Skeletal muscle tissue (tissue), 4 donors: ENCODE measurements around the gene SDK1. TPM values are rescaled to one million over a fixed set of nuclear protein-coding genes. Genes with fewer than 3 reads are reported as not detected.

Experiments
- H3K27ac ChIP-seq: one replicate; pipeline ENCODE4 v1.7.0; 2013; ENCODE audit warnings: mild to moderate bottlenecking, low read depth, low read length, inconsistent platforms
- H3K27me3 ChIP-seq, 3 donors: one replicate each; pipeline ENCODE4 v1.7.0; 2013; ENCODE audit warnings: low read length in 3 of 3; ENCODE audit not compliant: control insufficient read depth in 3 of 3, insufficient read depth in 3 of 3
- H3K36me3 ChIP-seq, 3 donors: one replicate each; pipeline ENCODE4 v1.7.0; 2013; ENCODE audit warnings: low read length in 3 of 3; ENCODE audit not compliant: control insufficient read depth in 3 of 3, insufficient read depth in 3 of 3
- H3K4me1 ChIP-seq, 3 donors: one replicate each; pipeline ENCODE4 v1.7.0; 2013; ENCODE audit warnings: low read length in 3 of 3, mild to moderate bottlenecking in 3 of 3; ENCODE audit not compliant: control insufficient read depth in 3 of 3, insufficient read depth in 3 of 3
- H3K4me3 ChIP-seq, 3 donors: one replicate each; pipeline ENCODE4 v1.7.0; 2013; ENCODE audit warnings: low read length in 3 of 3
- H3K9ac ChIP-seq, 3 donors: one replicate each; pipeline ENCODE4 v1.7.0; 2013; ENCODE audit warnings: low read length in 3 of 3, mild to moderate bottlenecking in 3 of 3, moderate library complexity in 2 of 3, low read depth in 1 of 3
- H3K9me3 ChIP-seq, 3 donors: one replicate each; pipeline ENCODE4 v1.7.0; 2013; ENCODE audit warnings: low read length in 3 of 3; ENCODE audit not compliant: control insufficient read depth in 3 of 3
- total RNA-seq: library from RNA; depleted of rRNA; stranded (reverse); fragments of >200 nt; gene quantifications from one replicate; pipeline ENCODE4 v1.2.3, GENCODE V29; 2014
- donor health status: Osteomylitis.

The SDK1 gene
- total RNA-seq, 1 donor from 2014 or later: 3.7 TPM

DNA sequence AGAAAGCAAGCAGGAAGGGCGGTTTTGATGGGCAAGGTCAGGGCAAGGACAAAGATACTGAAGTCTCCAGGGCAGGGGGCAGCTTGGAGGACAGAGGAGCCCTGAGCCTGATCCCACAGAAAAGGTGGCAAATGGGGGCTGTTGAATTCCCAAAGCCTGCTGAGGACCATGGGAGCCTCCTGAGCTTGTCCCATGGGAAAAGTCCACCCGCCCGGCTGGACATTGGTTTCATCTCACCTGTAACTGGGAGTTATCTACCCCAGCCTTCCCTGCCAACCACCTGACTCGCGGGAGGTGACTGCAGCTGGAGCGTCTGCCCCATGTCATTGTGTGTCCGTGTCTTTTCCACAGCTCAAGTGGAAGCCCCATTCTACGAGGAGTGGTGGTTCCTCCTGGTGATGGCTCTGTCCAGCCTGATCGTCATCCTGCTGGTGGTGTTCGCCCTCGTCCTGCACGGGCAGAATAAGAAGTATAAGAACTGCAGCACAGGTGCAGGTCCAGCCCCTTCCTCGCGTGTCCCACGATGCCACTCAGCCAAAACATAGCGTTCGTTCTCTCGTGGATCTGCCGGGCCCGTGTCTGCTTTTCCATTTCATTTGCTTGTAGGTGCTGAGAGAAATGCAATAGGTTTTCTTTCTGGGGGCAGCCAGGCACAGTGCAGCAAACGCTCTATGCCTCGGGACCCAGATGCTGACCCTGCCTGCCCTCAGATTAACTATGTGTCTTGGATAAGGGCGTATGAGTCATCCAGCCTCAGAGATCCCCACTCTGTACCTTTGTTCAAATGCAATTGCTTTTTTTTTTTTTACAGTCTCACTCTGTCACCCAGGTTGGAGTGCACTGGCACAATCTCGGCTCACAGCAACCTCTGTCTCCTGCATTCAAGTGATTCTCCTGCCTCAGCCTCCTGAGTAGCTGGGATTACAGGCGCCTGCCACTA, 936.5 kb downstream of the SDK1 start:
- Histone ChIP-seq H3K9me3 (no peaks in the 10 kb centered on the region), H3K27me3 (no peaks in the 10 kb centered on the region), H3K36me3 (no peaks in the 10 kb centered on the region), H3K27ac (no peak overlapping the region), H3K4me1 (no peaks in the 10 kb centered on the region), H3K4me3 (no peak overlapping the region), H3K9ac (no peak overlapping the region)

DNA sequence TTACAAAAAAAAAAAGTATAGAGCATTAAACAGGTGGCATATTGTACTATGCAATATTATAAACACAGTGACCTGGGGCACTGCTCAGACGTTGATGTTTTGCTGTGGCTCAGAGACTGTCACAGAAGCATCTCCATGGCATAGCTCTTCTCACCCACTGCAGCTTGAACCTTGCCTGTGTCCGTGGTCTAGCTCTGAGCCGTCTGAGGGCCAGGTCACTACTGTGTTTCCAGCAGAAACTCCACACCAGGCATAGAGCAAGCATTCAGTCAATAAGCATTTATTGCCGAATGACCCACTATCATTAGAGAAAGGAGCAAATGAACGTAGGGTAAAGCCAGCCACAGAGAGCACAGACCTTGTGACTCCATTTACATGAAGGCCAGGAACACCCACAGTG, 937.8 kb downstream of the SDK1 start:
- H3K27me3 ChIP-seq: no peaks in the 10 kb centered on the region
- H3K9ac ChIP-seq: no peak overlapping the region
- no peaks in the 10 kb centered on the region for H3K36me3 ChIP-seq
- peaks cover 0 to under 1% (median 0%) of the 10 kb centered on the region in 3 donors for H3K9me3 ChIP-seq
- no peaks in the 10 kb centered on the region for H3K4me1 ChIP-seq
- no peak overlapping the region for H3K27ac ChIP-seq
- no peak overlapping the region for H3K4me3 ChIP-seq

- H3K9ac ChIP-seq: no peak overlapping the region
- H3K27ac ChIP-seq: no peak overlapping the region
- H3K4me3 ChIP-seq: no peak overlapping the region
- H3K4me1 ChIP-seq: no peaks in the 10 kb centered on the region
- peaks cover 0 to under 1% (median 0%) of the 10 kb centered on the region in 3 donors for H3K27me3 ChIP-seq
- peaks cover 0 to 12% (median 2%) of the 10 kb centered on the region in 3 donors for H3K9me3 ChIP-seq
- H3K36me3 ChIP-seq: peaks cover 0 to 3% (median 2%) of the 10 kb centered on the region in 3 donors
Measured at GRCh38 chr7:4240042-4240441, 939.0 kb downstream of the SDK1 start.

GRCh38 chr7:4240520-4241303, 939.7 kb downstream of the SDK1 start:
- H3K27me3 ChIP-seq: peaks cover 0 to 3% (median 0%) of the 10 kb centered on the region in 3 donors
- H3K4me1 ChIP-seq: no peaks in the 10 kb centered on the region
- peaks cover 0 to 13% (median 2%) of the 10 kb centered on the region in 3 donors for H3K9me3 ChIP-seq
- peaks cover 0 to 3% (median 2%) of the 10 kb centered on the region in 3 donors for H3K36me3 ChIP-seq
- no peak overlapping the region for H3K27ac ChIP-seq
- H3K4me3 ChIP-seq: no peak overlapping the region
- H3K9ac ChIP-seq: no peak overlapping the region

DNA sequence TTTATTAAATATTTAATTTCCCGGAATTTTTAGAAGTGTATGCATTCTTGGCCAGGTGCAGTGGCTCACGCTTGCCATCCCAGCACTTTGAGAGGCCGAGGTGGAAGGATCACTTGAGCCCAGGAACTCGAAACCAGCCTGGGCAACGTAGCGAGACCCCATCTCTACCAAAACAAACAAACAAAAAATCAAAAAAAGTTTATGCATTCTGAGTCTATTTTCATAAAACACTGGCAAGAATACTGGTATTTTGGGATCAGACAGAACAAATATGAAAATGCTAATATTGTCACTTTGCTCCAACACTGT, 940.2 kb downstream of the SDK1 start:
- H3K4me1 ChIP-seq: no peaks in the 10 kb centered on the region
- peaks cover 0 to 3% (median 0%) of the 10 kb centered on the region in 3 donors for H3K27me3 ChIP-seq
- no peak overlapping the region for H3K27ac ChIP-seq
- no peak overlapping the region for H3K9ac ChIP-seq
- no peak overlapping the region for H3K4me3 ChIP-seq
- peaks cover 0 to 13% (median 2%) of the 10 kb centered on the region in 3 donors for H3K9me3 ChIP-seq
- H3K36me3 ChIP-seq: peaks cover 0 to 3% (median 2%) of the 10 kb centered on the region in 3 donors

DNA sequence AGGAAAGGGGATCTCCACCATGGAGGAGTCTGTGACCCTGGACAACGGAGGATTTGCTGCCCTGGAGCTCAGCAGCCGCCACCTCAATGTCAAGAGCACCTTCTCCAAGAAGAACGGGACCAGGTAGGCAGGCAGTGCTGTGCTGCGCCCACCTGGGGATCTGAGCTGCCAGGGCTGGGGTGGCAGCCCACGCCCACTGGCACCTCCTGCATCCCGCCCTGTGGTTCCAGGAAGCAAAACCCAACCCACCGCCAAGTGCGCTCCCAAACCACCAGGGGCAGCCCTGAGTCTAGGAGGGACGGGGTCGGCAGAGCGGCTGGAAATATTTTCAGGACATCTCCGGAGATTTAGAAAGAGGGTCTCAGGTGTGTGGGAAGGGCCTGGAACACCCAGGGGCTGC, 940.7 kb downstream of the SDK1 start:
- no peak overlapping the region for H3K4me3 ChIP-seq
- H3K9ac ChIP-seq: no peak overlapping the region
- peaks cover 0 to 3% (median 2%) of the 10 kb centered on the region in 3 donors for H3K36me3 ChIP-seq
- peaks cover 0 to 13% (median 2%) of the 10 kb centered on the region in 3 donors for H3K9me3 ChIP-seq
- no peak overlapping the region for H3K27ac ChIP-seq
- H3K27me3 ChIP-seq: peaks cover 0 to 3% (median 0%) of the 10 kb centered on the region in 3 donors
- H3K4me1 ChIP-seq: no peaks in the 10 kb centered on the region

DNA sequence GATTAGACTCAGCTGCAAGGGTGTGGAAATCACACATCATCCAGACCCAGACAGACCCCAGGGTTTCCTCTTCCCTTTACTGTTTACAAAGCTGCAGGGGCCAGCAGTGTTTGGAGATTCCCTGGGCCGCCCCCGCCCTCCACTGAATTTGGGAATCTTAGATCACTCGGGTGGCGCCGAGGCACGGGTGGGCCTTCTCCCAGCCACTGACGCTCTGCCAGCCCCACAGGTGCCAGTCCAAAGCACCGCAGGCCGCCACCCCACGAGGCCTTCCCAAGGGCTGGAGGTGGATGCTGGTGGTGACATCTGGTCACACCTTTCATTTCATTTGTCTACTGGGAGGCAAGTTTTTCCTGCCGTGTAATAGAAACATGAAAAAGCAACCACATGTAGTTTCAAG, 941.7 kb downstream of the SDK1 start:
- H3K36me3 ChIP-seq: peaks cover 0 to 3% (median 2%) of the 10 kb centered on the region in 3 donors
- no peak overlapping the region for H3K4me3 ChIP-seq
- peaks cover 0 to 3% (median 0%) of the 10 kb centered on the region in 3 donors for H3K27me3 ChIP-seq
- peaks cover 0 to 13% (median 2%) of the 10 kb centered on the region in 3 donors for H3K9me3 ChIP-seq
- H3K27ac ChIP-seq: no peak overlapping the region
- H3K4me1 ChIP-seq: no peaks in the 10 kb centered on the region
- H3K9ac ChIP-seq: no peak overlapping the region

DNA sequence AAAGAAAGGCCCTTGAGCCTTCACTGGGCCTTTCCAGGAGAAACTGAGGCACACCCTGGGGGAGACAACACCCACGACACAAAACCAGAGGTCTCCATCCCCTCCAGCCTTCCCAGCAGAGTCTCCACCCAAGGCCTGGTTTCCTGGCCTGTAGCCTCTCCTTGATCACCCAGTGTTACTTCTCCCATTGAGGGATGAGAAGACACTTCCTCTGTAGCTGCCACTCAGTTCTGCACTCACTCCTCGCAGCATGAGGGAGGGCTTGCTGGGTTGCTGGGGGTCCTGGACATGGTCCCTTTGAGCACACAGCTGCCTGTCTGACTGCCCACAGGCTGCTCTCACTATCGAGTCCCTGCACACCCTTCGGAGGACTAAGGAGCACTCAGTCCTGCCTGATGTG, 943.0 kb downstream of the SDK1 start:
- peaks cover 0 to 3% (median 0%) of the 10 kb centered on the region in 3 donors for H3K27me3 ChIP-seq
- no peak overlapping the region for H3K27ac ChIP-seq
- no peak overlapping the region for H3K4me3 ChIP-seq
- H3K4me1 ChIP-seq: no peaks in the 10 kb centered on the region
- no peak overlapping the region for H3K9ac ChIP-seq
- peaks cover 0 to 3% (median 2%) of the 10 kb centered on the region in 3 donors for H3K36me3 ChIP-seq
- H3K9me3 ChIP-seq: peaks cover 0 to 13% (median 2%) of the 10 kb centered on the region in 3 donors

GRCh38 chr7:4244635-4245034, 943.6 kb downstream of the SDK1 start:
- no peak overlapping the region for H3K9ac ChIP-seq
- peaks cover 0 to 3% (median 0%) of the 10 kb centered on the region in 3 donors for H3K27me3 ChIP-seq
- no peak overlapping the region for H3K27ac ChIP-seq
- H3K36me3 ChIP-seq: peaks cover 0 to 3% (median 2%) of the 10 kb centered on the region in 3 donors
- H3K9me3 ChIP-seq: peaks cover 0 to 13% (median 2%) of the 10 kb centered on the region in 3 donors
- H3K4me3 ChIP-seq: no peak overlapping the region
- H3K4me1 ChIP-seq: no peaks in the 10 kb centered on the region
